ENCODE measurements around the gene HKDC1. TPM values are rescaled to one million over a fixed set of nuclear protein-coding genes. Genes with fewer than 3 reads are reported as not detected.
A peak's percentile ranks its signal among the peaks of the same experiment; 100 is the strongest.

HKDC1 gene
- total RNA-seq, 8 experiments from 2014 or later, result 0.04 to 4.6 (median 0.78) TPM; not detected in 2

DNA sequence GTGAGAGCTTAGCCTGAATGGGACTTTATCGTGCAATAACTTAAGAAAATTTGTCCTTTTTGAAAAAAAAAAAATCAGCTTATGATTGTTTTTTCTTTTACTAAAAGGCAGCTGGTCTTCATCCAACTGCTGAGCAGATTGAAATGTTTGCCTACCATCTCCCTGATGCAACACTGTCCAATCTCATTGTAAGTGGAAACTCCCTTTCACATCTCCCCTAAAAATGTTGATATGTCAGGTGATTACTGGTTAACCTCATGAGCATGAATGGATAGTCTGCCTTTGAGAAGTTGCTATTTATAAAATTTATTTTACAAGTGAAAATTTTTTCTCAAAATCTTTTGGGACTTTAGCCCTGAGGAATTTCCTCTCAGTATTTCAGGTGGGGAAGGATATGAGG is 17.8 kb upstream of the HKDC1 start:
- Histone ChIP-seq H3K4me1 (replicated peaks in 1 of 2) (no peaks in the 10 kb centered on the region), H3K27ac (no peak overlapping the region), H3K4me3 (no peak overlapping the region)
- peak in 2 of 8 experiments; percentile 59 to 69 for ATAC-seq (replicated peaks in 6 of 8)
- WGBS, 10 experiments, result 33 to 100% (median 93%) methylated on average over 1 of the region's 1 CpG; no CpG with 5 or more reads in 1 of the 10 experiments
- in situ Hi-C loops (cut with MboI; ENCODE audit: low pct_unique_long_range_greater_than_20kb in 2 of 9, low sequenced_read_pairs in 9 of 9, unreplicated experiment in 9 of 9), result loop anchor here in 1 of 9 experiments (25.0 kb wide), 1 partner anchor 435 kb away; the partner anchor contains the start of gene FAM241B

DNA sequence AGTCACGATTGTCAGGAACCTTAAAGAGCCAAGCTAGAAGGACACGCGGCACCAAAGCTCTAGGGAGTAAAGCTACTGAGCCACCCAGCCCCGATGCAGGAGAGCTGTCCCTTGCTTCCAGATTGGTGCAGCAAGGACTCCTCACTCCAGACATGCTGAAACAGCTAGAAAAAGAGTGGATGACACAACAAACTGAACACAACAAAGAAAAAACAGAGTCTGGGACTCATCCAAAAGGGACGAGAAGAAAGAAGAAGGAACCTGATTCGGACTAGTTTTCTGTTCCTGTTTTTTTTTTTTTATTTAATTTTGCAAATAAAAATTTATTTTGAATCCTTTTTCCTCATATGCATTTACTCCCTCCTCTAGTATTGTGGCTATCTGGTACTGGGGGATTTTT is 11.4 kb upstream of the HKDC1 start:
- in situ Hi-C loops (cut with MboI; ENCODE audit: low pct_unique_long_range_greater_than_20kb in 2 of 9, low sequenced_read_pairs in 9 of 9, unreplicated experiment in 9 of 9), result loop anchor here in 1 of 9 experiments (25.0 kb wide), 1 partner anchor 429 kb away; the partner anchor contains the start of gene FAM241B
- H3K27ac ChIP-seq, result no peak overlapping the region
- no peak for ATAC-seq (replicated peaks in 6 of 8)
- H3K4me1 ChIP-seq (replicated peaks in 1 of 2), result no peaks in the 10 kb centered on the region
- no peak overlapping the region for H3K4me3 ChIP-seq
- 43 to 100% (median 89%) methylated on average over 1 to 6 of the region's 6 CpGs for WGBS, 10 experiments

DNA sequence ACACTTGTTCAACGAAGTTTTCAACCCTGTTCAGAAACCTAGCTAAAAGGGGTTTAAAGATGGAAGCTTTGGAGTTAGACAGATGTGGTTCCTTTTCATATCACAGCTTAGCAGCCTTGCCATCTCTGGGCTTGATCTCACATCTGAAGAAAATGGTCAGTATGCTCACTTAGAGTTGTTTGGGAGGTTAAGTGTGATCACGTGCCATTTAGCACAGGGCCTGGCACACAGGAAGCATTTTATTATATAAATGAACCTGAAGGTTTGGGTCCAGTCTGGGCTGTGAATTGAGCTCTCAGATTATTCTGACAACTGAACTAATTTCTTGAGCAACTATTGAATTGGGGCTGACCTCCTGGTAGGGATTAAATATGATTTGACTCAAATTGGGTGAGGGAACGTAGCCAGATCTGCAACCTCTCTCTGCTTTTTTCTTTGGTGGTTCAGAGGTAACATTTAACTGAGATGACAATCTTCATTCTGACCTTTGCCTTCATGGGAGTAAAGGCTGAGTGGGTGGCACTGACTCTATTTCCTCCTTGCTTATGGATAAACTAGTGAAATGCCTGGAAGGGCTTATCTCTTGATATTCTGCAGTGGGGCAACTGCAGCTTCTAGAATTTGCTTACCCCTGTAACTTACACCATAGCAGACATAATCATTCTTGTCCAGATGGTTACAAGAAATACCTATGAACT is 10.2 kb upstream of the HKDC1 start:
- 67 to 88% (median 79%) methylated on average over 2 to 3 of the region's 3 CpGs; no CpG with 5 or more reads in 5 of the 10 experiments for WGBS, 10 experiments
- no peaks in the 10 kb centered on the region for H3K4me1 ChIP-seq (replicated peaks in 1 of 2)
- no peak overlapping the region for H3K4me3 ChIP-seq
- ATAC-seq (replicated peaks in 6 of 8), result no peak
- H3K27ac ChIP-seq, result no peak overlapping the region
- in situ Hi-C loops (cut with MboI; ENCODE audit: low pct_unique_long_range_greater_than_20kb in 2 of 9, low sequenced_read_pairs in 9 of 9, unreplicated experiment in 9 of 9), result loop anchor here in 1 of 9 experiments (25.0 kb wide), 1 partner anchor 427 kb away; the partner anchor contains the start of gene FAM241B

DNA sequence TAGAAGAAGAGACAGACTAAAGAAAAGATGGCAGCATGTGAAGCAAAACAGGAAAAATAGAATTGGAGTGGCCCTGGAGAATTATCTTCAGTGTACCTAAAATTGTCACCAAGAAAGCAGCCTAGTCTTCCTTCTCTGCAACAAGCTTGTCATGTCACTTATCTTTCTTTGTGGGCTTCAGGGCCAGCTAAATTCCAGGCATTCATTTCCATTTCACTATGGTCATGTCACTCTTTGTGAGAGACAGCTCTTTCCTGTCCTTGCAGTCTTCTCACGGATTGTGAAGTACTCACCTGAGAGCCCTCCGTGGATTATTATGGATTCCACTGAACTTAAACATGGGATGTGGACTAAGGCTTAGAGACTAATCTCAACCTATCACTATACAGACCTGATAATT is 9.0 kb upstream of the HKDC1 start:
- no peak overlapping the region for H3K27ac ChIP-seq
- no peak for ATAC-seq (replicated peaks in 6 of 8)
- no peak overlapping the region for H3K4me3 ChIP-seq
- in situ Hi-C loops (cut with MboI; ENCODE audit: low pct_unique_long_range_greater_than_20kb in 2 of 9, low sequenced_read_pairs in 9 of 9, unreplicated experiment in 9 of 9), result loop anchor here in 1 of 9 experiments (25.0 kb wide), 1 partner anchor 426 kb away; the partner anchor contains the start of gene FAM241B
- H3K4me1 ChIP-seq (replicated peaks in 1 of 2), result peaks cover 2 to 3% of the 10 kb centered on the region in 2 donors
- WGBS, 10 experiments, result 30 to 72% (median 50%) methylated on average over 1 to 2 of the region's 2 CpGs; no CpG with 5 or more reads in 1 of the 10 experiments

DNA sequence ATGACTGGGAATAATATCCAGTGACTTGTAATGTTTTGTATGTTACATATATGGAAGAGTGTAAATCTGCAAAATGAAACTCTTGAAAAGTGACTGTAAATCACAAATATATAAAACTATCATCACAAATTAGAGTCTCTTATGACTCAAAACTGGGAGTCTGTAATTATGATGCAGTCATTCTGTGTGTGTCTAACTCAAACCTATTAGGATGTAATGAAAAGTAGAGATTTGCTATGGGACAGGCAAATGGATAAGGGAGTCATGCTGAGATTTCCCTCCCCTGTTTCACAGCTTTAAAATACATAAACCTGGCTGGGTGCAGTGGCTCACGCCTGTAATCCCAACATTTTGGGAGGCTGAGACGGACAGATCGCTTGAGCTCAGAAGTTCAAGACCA is 8.6 kb upstream of the HKDC1 start:
- 67 to 100% (median 84%) methylated on average over 1 to 3 of the region's 3 CpGs; no CpG with 5 or more reads in 6 of the 10 experiments for WGBS, 10 experiments
- Histone ChIP-seq H3K4me1 (replicated peaks in 1 of 2) (peaks cover 2 to 3% of the 10 kb centered on the region in 2 donors), H3K27ac (no peak overlapping the region), H3K4me3 (no peak overlapping the region)
- in situ Hi-C loops (cut with MboI; ENCODE audit: low pct_unique_long_range_greater_than_20kb in 2 of 9, low sequenced_read_pairs in 9 of 9, unreplicated experiment in 9 of 9), result loop anchor here in 1 of 9 experiments (25.0 kb wide), 1 partner anchor 426 kb away; the partner anchor contains the start of gene FAM241B
- ATAC-seq (replicated peaks in 6 of 8), result peak in 1 of 8 experiments; percentile 34

DNA sequence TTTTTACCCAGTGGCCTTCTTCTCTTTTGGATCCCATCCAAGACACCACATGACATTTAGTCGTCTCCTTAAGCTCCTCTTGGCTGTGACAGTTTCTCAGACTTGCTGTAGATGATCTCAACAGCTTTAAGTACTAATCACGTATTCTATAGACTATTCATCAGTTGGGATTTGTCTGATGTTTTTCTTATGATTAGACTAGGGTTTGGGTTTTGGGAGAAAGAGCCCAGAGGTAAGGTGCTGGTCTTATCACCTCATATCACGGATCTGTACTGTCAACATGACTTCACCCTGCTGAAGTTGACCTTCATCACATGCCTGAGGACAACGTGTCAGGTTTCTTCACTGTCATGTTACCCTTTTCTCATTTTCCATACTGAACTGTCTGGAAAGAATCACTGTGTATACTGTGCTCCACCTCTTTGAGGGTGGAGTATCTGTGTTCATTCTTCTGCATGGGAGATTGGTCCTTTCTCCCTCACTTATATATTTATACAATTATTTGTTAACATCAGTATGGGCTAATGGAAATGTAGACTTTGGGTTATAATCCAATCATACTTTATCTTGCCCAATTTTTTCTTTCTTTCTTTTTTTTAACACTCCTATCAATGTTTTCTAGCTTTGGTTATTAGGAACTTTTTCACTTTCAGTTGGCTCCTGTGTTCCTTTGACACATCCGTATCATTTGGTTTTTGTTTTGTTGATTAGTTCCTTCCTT is 6.4 kb upstream of the HKDC1 start:
- ATAC-seq (replicated peaks in 6 of 8), result peak in 2 of 8 experiments; percentile 63 to 76

DNA sequence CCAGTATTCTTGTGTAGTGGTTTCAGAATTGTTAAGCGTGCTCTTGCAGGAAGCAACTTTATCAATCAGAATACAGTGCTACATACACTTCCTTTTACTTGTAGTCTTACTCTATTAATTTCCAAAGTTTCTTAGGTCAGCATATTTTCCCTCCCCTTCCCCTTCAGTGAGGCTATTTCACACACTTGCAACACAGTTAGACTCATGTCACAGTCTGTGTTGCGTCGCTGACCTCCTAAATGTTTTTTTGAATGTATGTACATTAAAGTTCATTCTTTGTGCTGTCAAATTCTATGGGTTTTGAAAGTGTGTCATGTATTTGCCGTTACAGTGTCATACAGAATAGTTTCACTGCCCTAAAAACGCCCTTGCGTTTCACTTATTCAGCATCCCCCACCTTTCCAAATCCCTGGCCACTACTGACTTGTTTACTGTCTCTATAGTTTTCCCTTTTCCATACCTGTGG is 5.4 kb upstream of the HKDC1 start:
- ATAC-seq (replicated peaks in 6 of 8), result no peak
- H3K4me3 ChIP-seq, result no peak overlapping the region
- H3K4me1 ChIP-seq (replicated peaks in 1 of 2), result peaks cover 8% of the 10 kb centered on the region in 2 donors
- in situ Hi-C loops (cut with MboI; ENCODE audit: low pct_unique_long_range_greater_than_20kb in 2 of 9, low sequenced_read_pairs in 9 of 9, unreplicated experiment in 9 of 9), result loop anchor here in 1 of 9 experiments (25.0 kb wide), 1 partner anchor 423 kb away; the partner anchor contains the start of gene FAM241B
- 83 to 100% (median 93%) methylated on average over 2 to 6 of the region's 6 CpGs; no CpG with 5 or more reads in 1 of the 10 experiments for WGBS, 10 experiments
- H3K27ac ChIP-seq, result no peak overlapping the region

More for the DNA sequence above, 6.4 kb upstream of the HKDC1 start:
- WGBS, 10 experiments, result 21 to 90% (median 65%) methylated on average over 1 to 5 of the region's 5 CpGs
- Histone ChIP-seq H3K4me3 (no peak overlapping the region), H3K4me1 (replicated peaks in 1 of 2) (peaks cover 8% of the 10 kb centered on the region in 2 donors), H3K27ac (no peak overlapping the region)
- in situ Hi-C loops (cut with MboI; ENCODE audit: low pct_unique_long_range_greater_than_20kb in 2 of 9, low sequenced_read_pairs in 9 of 9, unreplicated experiment in 9 of 9), result loop anchor here in 1 of 9 experiments (25.0 kb wide), 1 partner anchor 424 kb away; the partner anchor contains the start of gene FAM241B

DNA sequence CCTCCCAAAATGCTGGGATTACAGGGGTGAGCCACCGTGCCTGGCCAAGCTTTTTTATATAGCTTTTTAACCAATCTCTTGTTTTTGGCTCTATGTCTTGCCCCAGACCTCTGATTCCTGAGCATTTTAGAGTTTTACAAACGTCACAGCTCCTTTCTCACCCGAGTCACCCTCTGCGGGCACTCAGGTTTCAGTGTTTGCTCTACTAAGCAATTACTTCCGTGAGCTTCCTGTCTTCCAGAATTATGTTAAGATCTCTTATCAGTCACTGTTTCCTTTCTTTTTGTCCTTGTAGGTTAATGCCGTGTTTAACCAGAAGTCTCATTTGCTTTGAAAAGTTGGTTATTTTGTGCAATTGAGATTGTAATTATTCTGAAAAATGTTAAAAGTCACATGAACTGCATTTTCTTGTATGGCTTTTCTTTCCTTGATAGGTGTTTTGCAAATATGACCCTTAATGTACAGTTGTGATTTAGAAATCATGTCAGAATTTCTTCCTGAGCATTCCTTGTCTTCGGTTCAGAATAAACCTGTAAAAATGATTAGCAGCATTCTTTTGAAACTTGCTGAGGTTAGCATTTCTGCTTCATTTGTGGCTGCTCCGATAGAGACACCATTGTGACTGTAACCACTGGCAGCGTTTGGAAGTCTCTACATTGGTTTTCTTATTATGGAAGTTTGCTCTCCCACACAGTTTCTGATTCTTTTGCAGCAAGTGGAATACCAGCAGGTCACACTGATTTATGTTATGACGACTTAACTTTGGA is 4.5 kb upstream of the HKDC1 start:
- no peak overlapping the region for H3K27ac ChIP-seq
- in situ Hi-C loops (cut with MboI; ENCODE audit: low pct_unique_long_range_greater_than_20kb in 2 of 9, low sequenced_read_pairs in 9 of 9, unreplicated experiment in 9 of 9), result loop anchor here in 1 of 9 experiments (25.0 kb wide), 1 partner anchor 422 kb away; the partner anchor contains the start of gene FAM241B
- peaks cover 8% of the 10 kb centered on the region in 2 donors for H3K4me1 ChIP-seq (replicated peaks in 1 of 2)
- WGBS, 10 experiments, result 40 to 87% (median 61%) methylated on average over 3 to 10 of the region's 10 CpGs
- ATAC-seq (replicated peaks in 6 of 8), result peak in 1 of 8 experiments; percentile 16
- no peak overlapping the region for H3K4me3 ChIP-seq

DNA sequence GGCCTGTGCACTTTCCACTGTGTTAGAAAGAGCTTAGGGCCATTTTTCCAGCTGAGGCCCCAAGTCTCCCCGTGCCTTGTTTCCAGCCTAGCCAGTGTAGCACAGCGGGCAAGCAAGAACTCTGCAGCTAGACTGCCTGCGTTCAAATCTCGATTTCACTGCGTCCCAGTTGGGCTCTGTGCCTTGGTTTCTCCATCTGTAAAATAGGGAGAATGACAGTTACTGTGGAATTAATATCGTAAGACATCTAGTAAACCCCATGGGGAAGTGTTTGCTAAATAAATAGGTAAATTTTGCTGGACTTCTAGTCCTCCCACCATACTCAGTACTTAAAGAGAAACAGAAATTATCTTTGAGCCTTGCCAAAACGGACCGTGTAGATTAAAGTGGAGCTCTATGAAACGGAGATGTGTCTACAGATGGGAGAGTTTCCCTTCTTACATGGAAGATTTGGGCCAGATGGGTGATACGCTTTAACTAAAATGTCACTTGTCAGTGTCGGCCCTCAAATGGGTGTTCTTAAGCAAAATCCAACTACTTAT is 3.5 kb upstream of the HKDC1 start:
- 43 to 94% (median 80%) methylated on average over 3 to 11 of the region's 11 CpGs; no CpG with 5 or more reads in 2 of the 10 experiments for WGBS, 10 experiments
- no peak for ATAC-seq (replicated peaks in 6 of 8)
- peak overlapping the region in 1 of 2 donors; percentile 46 for H3K27ac ChIP-seq
- peaks cover 8% of the 10 kb centered on the region in 2 donors for H3K4me1 ChIP-seq (replicated peaks in 1 of 2)
- in situ Hi-C loops (cut with MboI; ENCODE audit: low pct_unique_long_range_greater_than_20kb in 2 of 9, low sequenced_read_pairs in 9 of 9, unreplicated experiment in 9 of 9), result loop anchor here in 1 of 9 experiments (25.0 kb wide), 1 partner anchor 421 kb away; the partner anchor contains the start of gene FAM241B
- H3K4me3 ChIP-seq, result no peak overlapping the region

DNA sequence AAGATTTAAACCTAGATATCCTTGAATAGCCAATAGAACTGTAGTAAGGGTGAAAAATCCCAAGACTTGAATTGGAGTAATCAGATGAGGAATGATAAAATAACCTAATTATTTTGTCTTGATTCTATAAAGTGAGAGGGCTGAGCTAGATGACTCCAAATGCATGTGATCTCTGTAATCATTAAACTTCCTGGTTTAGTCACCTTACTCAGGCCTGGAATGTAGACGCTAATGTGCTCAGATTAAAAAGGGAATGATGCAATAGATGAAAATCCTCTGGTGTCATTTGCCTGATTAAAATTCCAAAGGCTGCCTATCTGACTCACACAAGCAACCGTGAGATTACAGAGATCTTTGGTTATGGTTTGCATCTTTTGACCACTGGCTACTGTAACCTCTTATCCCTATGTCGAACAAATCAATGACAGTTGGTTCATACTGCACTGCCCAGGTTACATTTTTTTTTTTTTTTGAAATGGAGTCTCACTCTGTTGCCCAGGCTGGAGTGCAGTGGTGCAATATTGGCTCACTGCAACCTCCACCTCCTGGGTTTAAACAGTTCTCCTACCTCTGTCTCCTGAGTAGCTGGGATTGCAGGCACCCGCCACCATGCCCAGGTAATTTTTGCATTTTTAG is 2.9 kb upstream of the HKDC1 start:
- in situ Hi-C loops (cut with MboI; ENCODE audit: low pct_unique_long_range_greater_than_20kb in 2 of 9, low sequenced_read_pairs in 9 of 9, unreplicated experiment in 9 of 9), result loop anchor here in 1 of 9 experiments (25.0 kb wide), 1 partner anchor 420 kb away; the partner anchor contains the start of gene FAM241B

DNA sequence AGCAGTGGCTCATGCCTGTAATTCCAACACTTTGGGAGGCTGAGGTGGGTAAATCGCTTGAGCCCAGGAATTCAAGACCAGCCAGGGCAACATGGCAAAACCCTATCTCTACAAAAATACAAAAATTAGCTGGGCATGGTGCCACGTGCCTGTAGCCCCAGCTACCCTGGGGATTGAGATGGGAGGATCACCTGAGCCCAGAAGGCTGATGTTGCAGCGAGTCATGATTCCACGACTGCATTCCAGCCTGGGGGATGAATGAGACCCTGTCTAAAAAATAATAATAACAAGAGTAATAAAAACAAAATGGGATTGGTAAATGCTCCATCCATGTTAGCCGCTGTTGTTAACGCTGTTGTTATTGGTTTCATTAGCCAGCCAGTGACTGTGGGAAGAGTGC is 1.3 kb upstream of the HKDC1 start:
- H3K27ac ChIP-seq, result no peak overlapping the region
- WGBS, 10 experiments, result 59 to 100% (median 85%) methylated on average over 1 to 5 of the region's 6 CpGs; no CpG with 5 or more reads in 2 of the 10 experiments
- no peak for ATAC-seq (replicated peaks in 6 of 8)
- peaks cover 8% of the 10 kb centered on the region in 2 donors for H3K4me1 ChIP-seq (replicated peaks in 1 of 2)
- H3K4me3 ChIP-seq, result no peak overlapping the region
- in situ Hi-C loops (cut with MboI; ENCODE audit: low pct_unique_long_range_greater_than_20kb in 2 of 9, low sequenced_read_pairs in 9 of 9, unreplicated experiment in 9 of 9), result loop anchor here in 1 of 9 experiments (25.0 kb wide), 1 partner anchor 418 kb away; the partner anchor contains the start of gene FAM241B

More for the DNA sequence above, 2.9 kb upstream of the HKDC1 start:
- WGBS, 10 experiments, result 22 to 93% (median 46%) methylated on average over 1 to 4 of the region's 4 CpGs; no CpG with 5 or more reads in 1 of the 10 experiments
- Histone ChIP-seq H3K4me3 (no peak overlapping the region), H3K4me1 (replicated peaks in 1 of 2) (peaks cover 8% of the 10 kb centered on the region in 2 donors), H3K27ac (peak overlapping the region; percentile 12 to 46)
- peak; percentile 52 to 93 (median 84) for ATAC-seq (replicated peaks in 6 of 8)
